Measurements from ENCODE around the gene ZBTB5.
A peak's percentile ranks its signal among the peaks of the same experiment; 100 is the strongest.
"Not testable (repeated sequence)": the region's sequence is repeated elsewhere in the genome, so short reads cannot be mapped to it uniquely, and the experiment has no call there.

The ZBTB5 gene

DNA sequence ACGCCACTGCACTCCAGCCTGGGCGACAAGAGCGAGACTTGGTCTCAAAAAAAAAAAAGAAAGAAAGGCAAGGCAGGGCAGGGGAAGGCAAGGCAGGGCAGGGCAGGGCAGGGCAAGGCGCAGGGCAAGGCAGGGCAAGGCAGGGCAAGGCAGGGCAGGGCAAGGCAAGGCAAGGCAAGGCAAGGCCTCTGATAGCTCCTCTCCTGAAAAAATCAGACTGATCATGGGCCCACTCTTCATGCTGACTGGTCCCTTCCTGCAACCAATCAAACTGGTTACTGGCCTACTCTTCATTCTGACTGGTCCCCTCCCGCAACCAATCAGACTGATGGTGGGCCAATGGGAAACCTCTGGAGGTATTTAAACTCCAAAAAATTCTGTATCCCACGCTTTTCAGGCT is 3.4 kb upstream of the ZBTB5 start:
- H4K20me1 ChIP-seq (ENCODE audit: low read depth, low read length): peaks cover 7% of the 10 kb centered on the region; the same call in 1 of the 2 replicates
- no peaks in the 10 kb centered on the region for H3K9me3 ChIP-seq (ENCODE audit: insufficient read depth, low read length)
- no peak for TF ChIP-seq EZH2phosphoT487 (conservative IDR thresholded peaks at IDR 0.05; ENCODE audit: low read length)
- TF ChIP-seq, protein P1, sequence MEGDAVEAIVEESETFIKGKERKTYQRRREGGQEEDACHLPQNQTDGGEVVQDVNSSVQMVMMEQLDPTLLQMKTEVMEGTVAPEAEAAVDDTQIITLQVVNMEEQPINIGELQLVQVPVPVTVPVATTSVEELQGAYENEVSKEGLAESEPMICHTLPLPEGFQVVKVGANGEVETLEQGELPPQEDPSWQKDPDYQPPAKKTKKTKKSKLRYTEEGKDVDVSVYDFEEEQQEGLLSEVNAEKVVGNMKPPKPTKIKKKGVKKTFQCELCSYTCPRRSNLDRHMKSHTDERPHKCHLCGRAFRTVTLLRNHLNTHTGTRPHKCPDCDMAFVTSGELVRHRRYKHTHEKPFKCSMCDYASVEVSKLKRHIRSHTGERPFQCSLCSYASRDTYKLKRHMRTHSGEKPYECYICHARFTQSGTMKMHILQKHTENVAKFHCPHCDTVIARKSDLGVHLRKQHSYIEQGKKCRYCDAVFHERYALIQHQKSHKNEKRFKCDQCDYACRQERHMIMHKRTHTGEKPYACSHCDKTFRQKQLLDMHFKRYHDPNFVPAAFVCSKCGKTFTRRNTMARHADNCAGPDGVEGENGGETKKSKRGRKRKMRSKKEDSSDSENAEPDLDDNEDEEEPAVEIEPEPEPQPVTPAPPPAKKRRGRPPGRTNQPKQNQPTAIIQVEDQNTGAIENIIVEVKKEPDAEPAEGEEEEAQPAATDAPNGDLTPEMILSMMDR (IDR thresholded peaks at IDR 0.05; ENCODE audit: insufficient read depth, low read length, poor library complexity, severe bottlenecking): no peak
- peaks cover 12% of the 10 kb centered on the region for H3K79me2 ChIP-seq (ENCODE audit: insufficient read depth, low read length)
- H3K36me3 ChIP-seq (ENCODE audit: low read length): no peaks in the 10 kb centered on the region
- H2AFZ ChIP-seq (ENCODE audit: low read depth, low read length, severe bottlenecking): no peak overlapping the region
- no peak overlapping the region for H3K4me2 ChIP-seq (ENCODE audit: low read depth, low read length, poor library complexity, severe bottlenecking)
- H3F3A ChIP-seq (ENCODE audit: insufficient read depth): peaks cover 14% of the 10 kb centered on the region; the same call in 1 of the 2 replicates
- no peak overlapping the region for H3K9ac ChIP-seq (ENCODE audit: low read length)
- H3K27me3 ChIP-seq (ENCODE audit: low read length): no peaks in the 10 kb centered on the region
- no peaks in the 10 kb centered on the region for H3K9me2 ChIP-seq (replicated peaks; ENCODE audit: insufficient read depth, low read length)
- H3K4me3 ChIP-seq (ENCODE audit: insufficient read depth, low read length, poor library complexity, severe bottlenecking): no peak overlapping the region
- H3K27ac ChIP-seq (ENCODE audit: low read depth, low read length): no peak overlapping the region

DNA sequence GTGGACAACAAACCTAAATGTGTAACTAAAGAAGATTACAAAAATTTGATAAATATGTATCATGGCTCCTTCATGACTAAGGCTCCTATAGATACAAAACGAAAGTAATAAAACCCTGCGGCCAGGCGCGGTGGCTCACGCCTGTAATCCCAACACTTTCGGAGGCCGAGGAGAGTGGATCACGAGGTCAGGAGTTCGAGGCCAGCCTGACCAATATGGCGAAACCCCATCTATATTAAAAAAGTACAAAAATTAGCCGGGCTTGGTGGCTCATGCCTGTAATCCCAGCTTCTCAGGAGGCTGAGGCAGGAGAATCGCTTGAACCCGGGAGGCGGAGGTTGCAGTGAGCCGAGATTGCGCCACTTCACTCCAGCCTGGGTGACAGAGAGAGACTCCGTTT is 2.3 kb upstream of the ZBTB5 start:
- not testable (repeated sequence) for H3K27ac ChIP-seq (ENCODE audit: low read depth, low read length); H3K27me3 ChIP-seq (ENCODE audit: low read length); H4K20me1 ChIP-seq (ENCODE audit: low read depth, low read length); H3K4me2 ChIP-seq (ENCODE audit: low read depth, low read length, poor library complexity, severe bottlenecking); H3K9ac ChIP-seq (ENCODE audit: low read length); H3K9me3 ChIP-seq (ENCODE audit: insufficient read depth, low read length); H3K4me3 ChIP-seq (ENCODE audit: insufficient read depth, low read length, poor library complexity, severe bottlenecking); H3K9me2 ChIP-seq (replicated peaks; ENCODE audit: insufficient read depth, low read length); H3K36me3 ChIP-seq (ENCODE audit: low read length); H2AFZ ChIP-seq (ENCODE audit: low read depth, low read length, severe bottlenecking)
- Histone ChIP-seq H3K79me2 (ENCODE audit: insufficient read depth, low read length) (peaks cover 23% of the 10 kb centered on the region), H3F3A (ENCODE audit: insufficient read depth) (peaks cover 14% of the 10 kb centered on the region; the same call in 1 of the 2 replicates)

DNA sequence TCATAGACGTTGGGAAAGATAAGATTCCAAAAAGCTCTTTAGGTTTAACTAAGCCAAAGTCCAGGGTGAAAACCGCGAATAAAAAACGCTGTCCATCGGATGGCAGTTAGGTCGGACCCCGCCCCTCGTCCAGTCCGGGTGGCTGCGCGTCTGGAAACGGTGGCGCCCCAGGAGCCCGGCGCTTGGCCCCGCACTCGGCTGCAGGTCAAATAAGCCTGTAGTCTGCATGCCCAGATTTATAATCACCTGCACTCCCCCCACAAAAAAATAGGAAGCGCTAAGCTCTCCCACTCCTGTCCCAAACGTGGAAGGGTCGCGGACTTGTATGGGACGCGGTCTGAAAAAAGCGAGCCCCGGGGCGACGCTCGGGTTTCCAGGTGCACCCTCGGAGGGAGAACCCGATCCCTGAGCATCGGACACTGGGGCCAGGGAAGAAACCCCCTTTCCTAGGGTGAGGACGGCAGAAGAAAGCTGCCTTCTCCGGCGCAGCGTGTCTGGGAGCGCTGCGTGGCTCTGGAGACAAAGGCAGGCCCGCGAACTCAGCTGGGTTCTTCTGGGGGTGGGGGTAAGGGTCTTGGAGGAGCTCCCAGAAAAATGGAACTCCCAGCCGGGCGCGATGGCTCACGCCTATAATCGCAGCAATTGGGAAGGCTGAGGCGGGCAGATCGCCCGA is 923 bp upstream of the ZBTB5 start:
- Histone ChIP-seq H3K9me3 (ENCODE audit: insufficient read depth, low read length) (no peaks in the 10 kb centered on the region), H3K9me2 (replicated peaks; ENCODE audit: insufficient read depth, low read length) (no peaks in the 10 kb centered on the region), H2AFZ (ENCODE audit: low read depth, low read length, severe bottlenecking) (peak overlapping the region; percentile 77), H3K27ac (ENCODE audit: low read depth, low read length) (peak overlapping the region; percentile 72), H3K9ac (ENCODE audit: low read length) (peak overlapping the region; percentile 86), H3K4me2 (ENCODE audit: low read depth, low read length, poor library complexity, severe bottlenecking) (peak overlapping the region; percentile 80), H3F3A (ENCODE audit: insufficient read depth) (peaks cover 11% of the 10 kb centered on the region; the same call in 1 of the 2 replicates), H3K27me3 (ENCODE audit: low read length) (no peaks in the 10 kb centered on the region), H3K36me3 (ENCODE audit: low read length) (no peaks in the 10 kb centered on the region), H4K20me1 (ENCODE audit: low read depth, low read length) (peaks cover 9% of the 10 kb centered on the region; the same call in 1 of the 2 replicates), H3K79me2 (ENCODE audit: insufficient read depth, low read length) (peaks cover 37% of the 10 kb centered on the region), H3K4me3 (ENCODE audit: insufficient read depth, low read length, poor library complexity, severe bottlenecking) (peak overlapping the region; percentile 65)
- TF ChIP-seq, protein P1 (IDR thresholded peaks at IDR 0.05; ENCODE audit: insufficient read depth, low read length, poor library complexity, severe bottlenecking): no peak
- no peak for TF ChIP-seq EZH2phosphoT487 (conservative IDR thresholded peaks at IDR 0.05; ENCODE audit: low read length)
